Measurements from ENCODE around the gene SIGLEC14. TPM values are rescaled to one million over a fixed set of nuclear protein-coding genes. Genes with fewer than 3 reads are reported as not detected.

The SIGLEC14 gene
- total RNA-seq, 2 experiments from 2014 or later: not detected

GRCh38 chr19:51688671-51689571 lies 42.3 kb upstream of the SIGLEC14 start:
- Histone ChIP-seq H2AFZ (ENCODE audit: low read length) (no peak overlapping the region), H3K4me3 (ENCODE audit: low read depth, low read length, poor library complexity, severe bottlenecking) (no peak overlapping the region), H3K27ac (ENCODE audit: low read depth, low read length, poor library complexity, severe bottlenecking) (no peak overlapping the region), H3K4me1 (ENCODE audit: insufficient read depth, low read length, poor library complexity, severe bottlenecking) (peaks cover 15% of the 10 kb centered on the region), H3K4me2 (ENCODE audit: low read length) (no peak overlapping the region), H4K20me1 (ENCODE audit: insufficient read depth, low read length) (no peaks in the 10 kb centered on the region), H3K9me3 (ENCODE audit: low read length) (peaks cover 14% of the 10 kb centered on the region), H3K9me2 (ENCODE audit: insufficient read depth, low read length) (no peaks in the 10 kb centered on the region), H3K36me3 (ENCODE audit: insufficient read depth, low read length) (no peaks in the 10 kb centered on the region), H3K79me2 (ENCODE audit: insufficient read depth, low read depth, low read length) (no peaks in the 10 kb centered on the region)
- CTCF ChIA-PET (ENCODE audit: unreplicated experiment): no interaction called here
- no peak for TF ChIP-seq CTCF (conservative IDR thresholded peaks at IDR 0.05; ENCODE audit: low read length)
- no peak for TF ChIP-seq EZH2phosphoT487 (IDR thresholded peaks at IDR 0.05; ENCODE audit: borderline replicate concordance, low read depth, low read length)
- POLR2A ChIA-PET: no interaction called here
- BruUV-seq (replicated peaks): no TSS peak
- intact Hi-C loops (cut with micrococcal nuclease; ENCODE audit: unreplicated experiment): no loop called here
- no peak for DNase-seq (ENCODE audit: low spot score)

- Histone ChIP-seq H2AFZ (ENCODE audit: low read length) (no peak overlapping the region), H3K9me3 (ENCODE audit: low read length) (peaks cover 14% of the 10 kb centered on the region), H3K4me3 (ENCODE audit: low read depth, low read length, poor library complexity, severe bottlenecking) (no peak overlapping the region), H3K4me2 (ENCODE audit: low read length) (no peak overlapping the region), H3K79me2 (ENCODE audit: insufficient read depth, low read depth, low read length) (no peaks in the 10 kb centered on the region), H3K9me2 (ENCODE audit: insufficient read depth, low read length) (no peaks in the 10 kb centered on the region), H3K36me3 (ENCODE audit: insufficient read depth, low read length) (no peaks in the 10 kb centered on the region), H4K20me1 (ENCODE audit: insufficient read depth, low read length) (no peaks in the 10 kb centered on the region), H3K4me1 (ENCODE audit: insufficient read depth, low read length, poor library complexity, severe bottlenecking) (peaks cover 15% of the 10 kb centered on the region), H3K27ac (ENCODE audit: low read depth, low read length, poor library complexity, severe bottlenecking) (no peak overlapping the region)
- CTCF ChIA-PET (ENCODE audit: unreplicated experiment): no interaction called here
- DNase-seq (ENCODE audit: low spot score): no peak
- intact Hi-C loops (cut with micrococcal nuclease; ENCODE audit: unreplicated experiment): no loop called here
- BruUV-seq (replicated peaks): no TSS peak
- TF ChIP-seq EZH2phosphoT487 (IDR thresholded peaks at IDR 0.05; ENCODE audit: borderline replicate concordance, low read depth, low read length) (no peak), CTCF (conservative IDR thresholded peaks at IDR 0.05; ENCODE audit: low read length) (no peak)
- POLR2A ChIA-PET: no interaction called here
Observed at GRCh38 chr19:51687791-51688670, 41.4 kb upstream of the SIGLEC14 start.

Data from OCI-LY7 (cell line).